ENCODE results near the gene SYCP3.

- TF ChIP-seq EZH2 (IDR thresholded peaks at IDR 0.05; ENCODE audit: borderline replicate concordance, low read depth, low read length, poor library complexity, severe bottlenecking) = no peak
- TF ChIP-seq CTCF (conservative IDR thresholded peaks at IDR 0.05; ENCODE audit: low read depth, low read length) = no peak
Measured at GRCh38 chr12:101733166-101733565, 6.1 kb downstream of the SYCP3 start.
